CD4-positive, alpha-beta T cell treated with Interleukin-1 beta for 1 hour (primary cell): ENCODE measurements around the gene FUT3.
A peak's percentile ranks its signal among the peaks of the same experiment; 100 is the strongest.
"Not testable (repeated sequence)": the region's sequence is repeated elsewhere in the genome, so short reads cannot be mapped to it uniquely, and the experiment has no call there.

Experiments used
- DNase-seq, 2 donors: peaks; one replicate each; pipeline ENCODE4 v3.0.0-alpha.2; 2020 to 2022

The FUT3 gene

DNA sequence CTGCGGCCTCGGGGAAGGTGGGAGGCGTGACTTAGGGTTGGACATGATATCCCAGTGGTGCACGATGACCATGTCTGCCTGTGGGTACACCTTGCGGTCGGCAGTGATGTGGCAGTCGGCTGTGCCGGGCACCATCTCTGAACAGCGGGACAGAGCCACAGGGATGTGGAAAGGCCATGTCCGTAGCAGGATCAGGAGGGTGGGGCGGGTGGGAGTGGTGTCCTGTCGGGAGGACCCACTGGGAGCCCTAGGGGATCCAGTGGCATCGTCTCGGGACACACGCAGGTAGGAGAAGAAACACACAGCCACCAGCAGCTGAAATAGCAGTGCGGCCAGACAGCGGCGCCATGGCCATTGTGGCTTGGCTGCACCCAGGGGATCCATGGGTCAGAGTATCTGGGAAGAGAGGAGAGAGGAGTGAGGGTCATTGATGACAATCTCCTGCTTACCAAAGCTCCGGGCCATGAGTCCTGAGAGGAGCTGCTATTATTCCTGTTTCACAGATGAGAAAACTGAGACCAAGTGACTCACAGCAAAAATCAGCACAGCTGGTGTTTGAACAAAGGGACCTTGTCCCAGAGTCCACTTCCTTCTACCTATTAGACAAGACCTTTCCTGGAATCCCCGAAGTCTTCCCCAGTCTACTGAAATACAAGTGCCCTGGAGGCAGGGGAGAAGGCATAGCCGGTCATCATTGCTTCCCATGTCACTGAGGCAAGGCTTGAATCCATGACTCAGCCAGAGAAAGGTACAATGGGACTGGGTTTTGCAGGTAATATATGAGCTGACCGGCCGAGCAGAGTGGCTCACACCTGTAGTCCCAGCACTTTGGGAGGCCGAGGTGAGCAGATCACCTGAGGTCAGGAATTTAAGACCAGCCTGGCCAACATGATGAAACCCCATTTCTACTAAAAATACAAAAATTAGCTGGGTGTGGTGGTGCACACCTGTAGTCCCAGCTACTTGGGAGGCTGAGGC lies 6.5 kb downstream of the FUT3 start:
- no peak for DNase-seq

DNA sequence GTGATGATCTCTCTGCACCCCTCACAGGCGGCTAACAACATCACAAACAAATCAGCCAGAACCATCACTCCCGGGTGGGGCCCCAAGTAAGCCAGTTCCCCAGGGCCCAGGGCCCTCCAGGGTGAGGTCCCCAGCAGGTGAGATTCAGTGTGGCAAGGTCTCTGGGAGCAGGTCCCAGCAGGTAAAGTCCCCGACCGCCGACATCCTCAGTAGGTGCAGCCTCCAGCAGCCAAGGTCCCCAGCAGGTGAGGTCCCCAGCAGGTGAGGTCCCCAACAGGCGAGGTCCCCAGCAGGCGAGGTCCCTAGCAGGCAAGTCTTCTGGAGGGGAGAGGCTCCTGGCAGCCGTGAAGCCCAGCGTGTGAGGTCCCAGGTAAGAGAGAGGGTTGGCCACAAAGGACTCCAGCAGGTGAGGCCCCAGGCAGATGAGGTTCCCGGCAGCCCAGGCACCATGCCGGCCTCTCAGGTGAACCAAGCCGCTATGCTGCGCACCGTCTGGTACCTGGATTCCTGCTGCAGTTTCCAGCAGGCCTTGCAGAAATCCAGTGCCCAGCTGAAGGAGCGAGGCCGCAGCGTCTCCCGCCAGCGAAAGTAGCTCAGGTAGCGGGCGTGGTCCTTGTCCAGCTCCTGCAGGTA lies 7.8 kb downstream of the FUT3 start:
- no peak for DNase-seq

- not testable (repeated sequence) for DNase-seq
These were observed 9.5 kb downstream of the FUT3 start for GRCh38 chr19:5841735-5842111.

DNA sequence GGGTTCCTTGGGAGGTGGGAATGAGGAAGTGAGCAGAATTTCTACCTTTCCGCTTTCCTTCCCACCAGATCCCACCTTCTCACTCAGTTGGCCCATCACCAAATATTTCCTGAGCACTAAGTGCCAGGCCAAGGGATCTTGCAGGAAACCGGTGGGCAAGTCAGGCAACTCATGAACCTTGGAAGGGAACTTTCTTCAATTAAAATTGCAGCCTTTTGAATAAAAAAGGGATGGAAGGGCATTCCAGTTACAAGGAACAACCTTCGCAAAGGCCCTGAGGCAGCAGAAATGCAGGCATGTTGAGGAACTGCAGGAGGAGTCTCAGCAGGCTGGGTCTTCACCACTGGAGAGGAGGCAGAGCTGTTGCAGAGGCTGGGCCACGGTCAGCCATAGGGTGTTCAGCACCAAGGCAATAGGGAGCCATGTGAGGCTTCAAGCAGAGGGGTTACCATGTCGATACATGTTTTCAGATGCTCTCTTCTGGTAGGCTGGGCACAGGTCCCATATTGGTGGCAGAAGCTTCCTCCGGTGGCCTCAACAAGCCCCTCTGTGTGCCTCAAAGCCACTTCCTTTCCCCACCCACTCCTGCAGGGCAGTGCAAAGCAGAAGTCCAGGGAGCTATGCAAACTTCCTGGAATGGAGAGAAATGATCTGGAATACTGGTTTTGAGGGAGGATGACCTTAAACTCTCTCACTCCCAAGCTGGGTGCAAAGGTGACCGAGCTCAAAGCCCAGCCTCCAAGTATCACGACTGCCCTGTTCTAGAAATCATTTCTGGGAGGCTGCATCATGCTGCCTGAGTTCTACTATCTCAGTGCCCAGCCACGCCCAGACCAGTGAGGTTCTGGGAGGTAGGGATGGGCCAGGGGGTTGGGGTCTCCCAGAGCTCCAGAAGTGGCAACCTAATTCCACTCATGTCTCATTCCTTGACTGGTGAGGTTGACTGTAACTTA lies 11.9 kb downstream of the FUT3 start, which contains the start of gene FUT6:
Gene FUT6, minus strand, starts transcription at position 638 of the 953 bp plus-strand sequence. CDS start 7,135 bp downstream, outside the sequence.
- no peak for DNase-seq

DNA sequence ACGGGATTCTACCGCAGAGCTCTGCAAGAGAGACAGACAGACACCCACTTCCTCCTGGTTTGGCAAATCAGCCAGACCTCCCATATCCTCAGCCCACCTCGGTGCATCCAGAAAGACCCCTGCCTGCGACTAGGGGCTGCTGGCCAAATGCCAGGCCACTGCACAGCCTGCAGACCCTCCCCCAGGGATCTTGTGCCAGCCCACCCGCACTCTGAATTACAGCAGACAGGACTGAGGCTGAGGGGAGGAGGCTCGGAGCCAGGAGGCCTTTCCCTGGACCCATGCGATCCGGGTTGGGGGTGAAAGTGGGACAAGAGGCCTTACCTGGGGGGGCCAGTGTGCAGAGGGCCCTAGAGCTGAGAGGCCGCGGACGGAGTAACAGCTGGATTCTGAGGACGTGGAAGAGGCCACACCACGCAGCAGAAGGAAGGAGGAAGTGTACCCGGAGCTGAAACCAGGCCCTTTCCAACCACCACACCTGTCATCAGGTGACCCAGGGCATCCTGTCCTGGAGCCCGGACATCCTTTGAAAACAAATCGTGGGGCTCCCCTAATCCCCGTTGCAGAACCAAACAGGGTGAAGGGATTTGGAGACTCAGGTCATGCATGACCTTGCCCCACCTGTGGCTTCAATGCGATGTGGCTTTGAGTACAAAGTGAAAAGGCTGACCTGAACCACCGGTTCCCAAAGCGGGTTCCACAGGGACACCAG lies 12.7 kb downstream of the FUT3 start:
- DNase-seq = no peak

DNA sequence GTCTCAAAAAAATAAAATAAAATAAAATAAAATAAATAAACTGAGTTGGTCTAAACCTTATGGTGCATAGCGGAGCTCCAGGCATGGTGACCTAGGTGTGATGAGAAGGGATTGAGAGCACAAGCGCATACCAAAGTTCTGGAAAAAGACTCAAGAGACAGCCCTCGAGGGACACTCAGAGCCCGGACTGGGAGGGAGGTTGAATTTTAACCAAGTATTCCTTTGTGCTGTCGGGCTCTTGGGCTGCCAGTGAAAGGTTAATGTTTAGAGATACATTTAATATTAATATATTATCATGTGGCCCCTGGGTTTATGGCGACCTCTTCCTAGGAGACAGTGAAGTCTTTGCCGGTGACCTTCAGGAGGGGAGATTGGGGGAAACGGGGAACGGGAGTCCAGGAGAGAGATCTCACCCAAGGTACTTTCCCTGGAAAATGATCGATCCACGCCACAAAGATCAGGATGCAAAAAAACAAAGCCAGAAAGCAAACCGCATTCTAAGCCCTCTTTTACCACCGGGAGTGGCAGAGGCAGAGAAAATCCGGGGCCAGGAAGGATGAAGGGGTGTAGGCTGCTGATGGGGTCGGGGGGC lies 13.4 kb downstream of the FUT3 start:
- no peak for DNase-seq

GRCh38 chr19:5832527-5833216 lies 18.6 kb downstream of the FUT3 start:
- DNase-seq = no peak

DNA sequence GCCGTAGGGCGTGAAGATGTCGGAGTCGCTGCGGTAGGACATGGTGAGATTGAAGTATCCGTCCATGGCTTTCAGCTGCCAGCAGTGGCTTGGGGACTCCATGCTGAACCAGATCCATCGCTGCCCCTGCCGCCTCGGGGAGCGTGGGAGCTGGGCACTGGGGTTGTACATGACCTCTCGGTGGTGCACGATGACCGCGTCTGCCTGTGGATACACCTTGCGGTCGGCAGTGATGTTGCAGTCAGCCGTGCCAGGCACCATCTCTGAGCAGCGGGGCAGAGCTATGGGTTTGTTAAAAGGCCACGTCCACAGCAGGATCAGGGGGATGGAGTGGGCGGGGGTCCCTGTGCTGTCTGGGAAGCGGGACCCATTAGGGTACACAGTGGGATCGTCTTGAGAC lies 19.2 kb downstream of the FUT3 start:
- no peak for DNase-seq

DNA sequence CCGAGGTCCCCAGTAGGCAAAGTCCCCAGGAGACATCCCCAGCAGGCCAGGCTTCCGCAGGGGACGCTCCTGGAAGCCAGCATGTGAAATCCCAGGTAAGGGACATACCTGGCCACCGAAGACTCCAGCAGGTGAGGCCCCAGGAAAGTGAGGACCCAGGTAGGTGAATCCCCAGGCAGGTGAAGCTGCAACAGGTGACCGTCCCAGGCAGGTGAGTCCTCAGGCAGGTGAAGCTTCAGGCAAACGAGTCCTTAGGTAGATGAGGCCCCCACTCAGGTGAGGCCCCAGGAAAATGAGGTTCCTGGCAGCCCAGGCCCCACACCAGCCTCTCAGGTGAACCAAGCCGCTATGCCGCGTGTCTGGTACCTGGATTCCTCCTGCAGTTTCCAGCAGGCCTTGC lies 20.1 kb downstream of the FUT3 start:
- no peak for DNase-seq

DNA sequence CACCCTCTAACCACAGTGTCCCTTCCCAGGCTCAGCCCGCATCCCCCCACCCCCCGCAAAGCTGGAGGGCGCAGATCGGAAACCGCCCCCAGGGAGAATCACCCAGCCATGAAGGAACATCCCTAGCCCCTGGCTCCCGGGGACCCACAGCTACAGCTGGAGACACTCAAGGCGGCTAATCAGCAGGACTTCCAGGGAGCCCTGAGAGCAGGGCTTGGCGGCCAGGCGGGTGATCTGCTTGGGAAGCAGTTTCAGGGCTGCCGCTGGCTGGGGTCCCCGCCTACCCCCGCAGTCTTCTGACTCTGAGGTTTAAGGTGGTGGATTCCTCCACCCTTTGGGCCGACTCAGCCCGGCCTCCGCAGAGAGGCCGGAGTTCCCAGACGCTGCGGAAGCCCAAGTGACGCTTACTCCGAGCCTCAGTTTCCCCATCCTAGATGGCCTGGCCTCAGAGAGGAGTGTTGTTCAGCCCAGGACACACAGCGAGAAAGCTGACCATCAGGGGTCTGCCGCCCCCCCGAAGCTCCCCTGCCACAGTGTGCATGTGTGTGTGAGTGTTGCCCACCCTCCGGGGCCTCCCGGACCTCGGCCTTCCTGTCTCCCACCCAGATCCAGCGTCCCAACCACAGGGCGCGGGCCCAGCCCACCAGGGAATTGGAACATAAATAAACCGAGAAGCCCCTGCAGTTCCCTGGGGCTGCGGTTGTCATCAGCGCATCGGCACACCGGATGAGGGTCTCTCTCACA lies 21.5 kb downstream of the FUT3 start:
- DNase-seq = no peak

- DNase-seq = peak; percentile 7 to 8
These were observed 22.3 kb downstream of the FUT3 start for GRCh38 chr19:5828661-5829566.

DNA sequence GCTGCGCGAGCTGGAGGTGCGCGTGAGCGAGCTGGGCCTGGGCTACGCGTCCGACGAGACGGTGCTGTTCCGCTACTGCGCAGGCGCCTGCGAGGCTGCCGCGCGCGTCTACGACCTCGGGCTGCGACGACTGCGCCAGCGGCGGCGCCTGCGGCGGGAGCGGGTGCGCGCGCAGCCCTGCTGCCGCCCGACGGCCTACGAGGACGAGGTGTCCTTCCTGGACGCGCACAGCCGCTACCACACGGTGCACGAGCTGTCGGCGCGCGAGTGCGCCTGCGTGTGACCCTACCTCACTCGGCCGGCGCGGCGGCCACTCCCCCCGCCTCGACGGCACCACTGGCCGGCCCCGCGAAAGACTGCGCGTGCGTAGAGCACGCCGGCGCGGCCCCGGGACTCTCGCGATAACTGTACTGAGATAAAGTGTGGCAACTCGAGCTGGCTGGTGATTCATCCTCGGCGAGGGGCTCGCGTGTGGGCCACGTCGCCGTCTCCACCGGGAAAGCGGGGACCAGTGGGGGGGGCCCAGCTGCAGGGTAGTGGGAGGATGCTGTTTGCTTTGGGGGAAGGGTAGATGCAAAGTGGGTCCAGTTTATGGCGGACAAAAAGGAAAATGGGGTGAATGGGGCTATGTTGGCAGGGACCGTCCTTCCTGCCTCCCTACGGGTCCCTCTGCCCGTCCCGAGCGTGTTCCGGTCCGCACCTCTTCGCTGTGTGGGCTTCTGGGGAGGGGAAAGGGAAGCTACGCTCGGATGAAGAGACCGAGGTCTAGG lies 23.2 kb downstream of the FUT3 start:
- DNase-seq = peak; percentile 94

DNA sequence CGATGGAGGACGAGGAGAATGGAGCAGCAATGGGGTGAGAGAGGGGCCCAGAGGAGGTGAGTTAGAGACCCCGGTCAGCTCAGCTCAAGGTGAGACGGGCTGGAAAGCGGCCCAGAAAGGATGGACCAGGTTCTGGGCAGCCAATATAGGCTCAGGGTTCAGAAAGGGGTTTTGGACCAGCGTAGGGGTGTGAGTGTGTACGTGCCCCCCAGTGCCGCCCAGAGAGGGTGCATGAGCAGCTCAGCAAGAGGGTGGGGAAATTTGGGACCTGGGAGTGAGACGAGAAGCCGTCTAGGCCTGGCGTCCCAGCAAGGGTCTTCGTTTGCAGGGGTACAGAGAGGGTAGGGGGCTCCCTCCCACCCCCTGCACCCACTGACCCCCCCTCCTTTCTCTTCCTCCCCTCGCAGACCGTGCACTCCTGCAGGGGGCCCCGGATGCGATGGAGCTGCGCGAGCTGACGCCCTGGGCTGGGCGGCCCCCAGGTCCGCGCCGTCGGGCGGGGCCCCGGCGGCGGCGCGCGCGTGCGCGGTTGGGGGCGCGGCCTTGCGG lies 23.8 kb downstream of the FUT3 start:
- DNase-seq = no peak

DNA sequence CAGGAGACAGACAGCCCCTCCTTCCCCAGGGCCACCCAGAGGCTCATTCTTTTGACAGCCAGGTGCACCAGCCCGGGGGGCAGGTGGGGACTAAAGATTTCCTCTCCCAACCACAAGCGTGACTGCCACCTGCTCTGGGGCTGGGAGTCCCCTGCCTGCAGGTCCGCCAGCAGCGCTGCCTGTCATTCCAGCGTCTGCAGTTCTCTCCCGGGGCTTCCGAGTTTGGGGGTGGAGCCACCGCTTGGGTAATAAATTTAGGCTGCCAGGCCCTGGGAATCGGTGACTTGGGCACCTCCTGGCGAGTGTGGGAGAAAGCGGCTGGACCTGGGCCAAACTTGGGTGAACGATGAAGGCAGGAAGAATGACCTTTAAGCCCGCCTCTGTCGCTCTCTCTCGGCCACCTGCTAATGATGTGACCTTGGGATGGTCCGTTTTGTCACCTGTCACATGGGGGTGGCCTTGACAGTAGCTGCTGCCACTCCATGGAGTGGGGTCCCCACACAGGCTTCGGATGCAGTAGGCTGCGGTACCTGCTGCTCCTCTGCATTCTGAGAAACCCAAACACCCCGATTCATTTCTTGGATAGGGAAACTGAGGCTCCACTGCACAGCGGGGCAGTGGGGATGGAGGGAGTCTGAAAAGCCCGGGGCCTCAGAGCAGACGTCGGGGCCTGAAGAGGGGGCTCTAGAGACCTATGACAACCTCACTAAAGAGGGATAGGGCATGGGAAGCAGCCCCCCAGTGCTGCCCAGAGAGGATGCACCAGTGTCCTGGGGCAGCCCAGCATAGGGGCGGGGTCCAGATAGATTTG lies 24.5 kb downstream of the FUT3 start:
- DNase-seq = peak; percentile 22 to 26

- no peak for DNase-seq
These were observed 26.1 kb downstream of the FUT3 start for GRCh38 chr19:5825178-5825577.

GRCh38 chr19:5824751-5825150 lies 26.5 kb downstream of the FUT3 start:
- no peak for DNase-seq

DNA sequence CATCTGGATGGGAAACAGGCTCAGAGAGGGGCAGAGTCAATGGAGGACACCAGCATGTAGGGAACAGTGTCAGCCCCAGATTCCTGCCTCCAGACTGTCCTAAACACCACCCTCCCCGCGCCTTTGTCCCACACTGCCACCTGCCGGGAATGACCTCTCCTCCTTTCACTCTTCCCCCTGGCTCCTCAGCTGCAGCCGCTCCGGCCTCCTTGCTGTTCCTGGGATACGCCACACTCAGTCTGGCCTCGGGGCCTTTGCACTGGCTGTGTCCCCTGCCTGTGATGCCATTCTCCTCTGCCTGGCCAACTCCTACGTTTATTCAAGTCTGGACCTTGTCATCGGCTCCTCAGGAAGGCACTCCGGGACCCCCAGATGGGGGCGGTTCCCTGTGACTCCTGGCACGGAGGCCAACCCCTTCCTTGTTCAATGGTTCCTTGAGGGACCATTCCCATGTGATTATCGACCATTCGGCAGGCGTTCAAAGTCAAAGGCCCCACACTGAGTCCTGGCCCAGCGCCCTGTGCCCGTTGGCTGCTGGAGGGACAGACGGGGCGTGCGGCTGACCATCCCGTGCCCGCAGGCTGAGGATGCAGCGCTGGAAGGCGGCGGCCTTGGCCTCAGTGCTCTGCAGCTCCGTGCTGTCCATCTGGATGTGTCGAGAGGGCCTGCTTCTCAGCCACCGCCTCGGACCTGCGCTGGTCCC lies 27.5 kb downstream of the FUT3 start:
- no peak for DNase-seq
